HG03025 (cell line): ENCODE results near the gene PRKX.
A peak's percentile ranks its signal among the peaks of the same experiment; 100 is the strongest.
"Not testable (repeated sequence)": the region's sequence is repeated elsewhere in the genome, so short reads cannot be mapped to it uniquely, and the experiment has no call there.

Experiments
- ATAC-seq: cut with Tn5 transposase; IDR thresholded peaks from one replicate; pipeline ENCODE4 v1.9.1; 2021; ENCODE audit warnings: mild to moderate bottlenecking, moderate library complexity; ENCODE audit not compliant: unreplicated experiment, low FRiP score

Gene PRKX

GRCh38 chrX:3663576-3664250, 49.7 kb downstream of the PRKX start:
- peak; percentile 67 for ATAC-seq

- ATAC-seq, result no peak
Observed at GRCh38 chrX:3659761-3660160, 53.7 kb downstream of the PRKX start.

- no peak for ATAC-seq
Observed at GRCh38 chrX:3655181-3655580, 58.3 kb downstream of the PRKX start.

GRCh38 chrX:3653111-3653510, 60.3 kb downstream of the PRKX start:
- no peak for ATAC-seq

- no peak for ATAC-seq
Observed at GRCh38 chrX:3651277-3651676, 62.2 kb downstream of the PRKX start.

GRCh38 chrX:3648084-3648483, 65.4 kb downstream of the PRKX start:
- no peak for ATAC-seq

GRCh38 chrX:3639858-3640631, 73.4 kb downstream of the PRKX start:
- ATAC-seq, result not testable (repeated sequence)

GRCh38 chrX:3639236-3639635, 74.2 kb downstream of the PRKX start:
- no peak for ATAC-seq

GRCh38 chrX:3638280-3638873, 75.1 kb downstream of the PRKX start:
- ATAC-seq, result no peak

GRCh38 chrX:3636803-3637202, 76.6 kb downstream of the PRKX start:
- no peak for ATAC-seq

- ATAC-seq, result no peak
Observed at GRCh38 chrX:3631196-3631595, 82.3 kb downstream of the PRKX start.

GRCh38 chrX:3627594-3627993, 85.9 kb downstream of the PRKX start:
- no peak for ATAC-seq

- no peak for ATAC-seq
Observed at GRCh38 chrX:3621414-3621813, 92.0 kb downstream of the PRKX start.

GRCh38 chrX:3611744-3612143, 101.7 kb downstream of the PRKX start:
- ATAC-seq, result not testable (repeated sequence)

- no peak for ATAC-seq
Observed at GRCh38 chrX:3609810-3610209, 103.6 kb downstream of the PRKX start.

- no peak for ATAC-seq
Observed at GRCh38 chrX:3603026-3603661, 110.3 kb downstream of the PRKX start.

GRCh38 chrX:3599802-3600430, 113.5 kb downstream of the PRKX start:
- no peak for ATAC-seq

- no peak for ATAC-seq
Observed at GRCh38 chrX:3598709-3599108, 114.7 kb downstream of the PRKX start.

- no peak for ATAC-seq
Observed at GRCh38 chrX:3598046-3598605, 115.3 kb downstream of the PRKX start.

- ATAC-seq, result no peak
Observed at GRCh38 chrX:3592184-3592583, 121.3 kb downstream of the PRKX start.
